H1 (cell line): ENCODE measurements around the gene PRIMA1. TPM values are rescaled to one million over a fixed set of nuclear protein-coding genes. Genes with fewer than 3 reads are reported as not detected.

Source experiments
- CHD1 ChIP-seq: IDR thresholded peaks from 2 replicates; pipeline ENCODE4 v1.6.1; 2012; ENCODE audit warnings: low read depth, low read length, improper control_type of control experiment
- GABPA ChIP-seq: IDR thresholded peaks from 2 replicates; pipeline ENCODE4 v1.6.1; 2011; ENCODE audit warnings: mild to moderate bottlenecking, low read length, moderate library complexity, borderline replicate concordance; ENCODE audit not compliant: insufficient read depth
- NANOG ChIP-seq: IDR thresholded peaks from 2 replicates; pipeline ENCODE4 v1.6.1; 2011; ENCODE audit warnings: low read length, low read depth, mild to moderate bottlenecking, inconsistent platforms; ENCODE audit not compliant: insufficient read depth, poor library complexity, severe bottlenecking
- NRF1 ChIP-seq: IDR thresholded peaks from 2 replicates; pipeline ENCODE4 v1.6.1; 2011; ENCODE audit warnings: mild to moderate bottlenecking, low read depth, low read length, improper control_type of control experiment
- RNF2 ChIP-seq: fragments of 200-900, 300-1000 bp; sonication (generic); IDR thresholded peaks from 2 replicates; pipeline ENCODE4 v1.7.1; 2016; ENCODE audit warnings: borderline replicate concordance, low read depth, mild to moderate bottlenecking, antibody characterized with exemption, low read length; ENCODE audit not compliant: poor library complexity, severe bottlenecking; ENCODE audit errors: missing control alignments
- polyA plus RNA-seq, 7 experiments: library from polyadenylated mRNA; depleted of rRNA in 3 of 7; stranded (reverse) in 5 of 7; unstranded in 2 of 7; fragments of >200 nt in 5 of 7; fragments of 200-250 nt in 2 of 7; gene quantifications; 1 replicate in 5 of 7; 2 replicates in 1 of 7; 4 replicates in 1 of 7; pipeline versions ENCODE4 v1.2.1 to v1.2.3, GENCODE V29; 2011 to 2013; ENCODE audit warnings: missing spikeins in 2 of 7, mixed read lengths in 2 of 7
- total RNA-seq: library from RNA; stranded (reverse); fragmentation: NEBNext Ultra II Directional; extraction: Animal tissue kit (Norgen Biotek cat#: 25700); gene quantifications from 2 replicates; pipeline ENCODE4 v1.2.1, GENCODE V29; 2021
- TF ChIP-seq, protein P1 (sequence below), 3 experiments: IDR thresholded peaks; 1 replicate in 2 of 3; 2 replicates in 1 of 3; pipeline versions ENCODE4 v1.5.1 to v1.6.1; 2011; ENCODE audit warnings: low read length in 3 of 3, mild to moderate bottlenecking in 3 of 3, inconsistent platforms in 2 of 3, low read depth in 1 of 3, moderate library complexity in 1 of 3; ENCODE audit not compliant: insufficient read depth in 1 of 3; ENCODE audit errors: control extremely low read depth in 1 of 3

The PRIMA1 gene
- total and polyA plus RNA-seq, 2 of the 8 experiments (the other 6 are each of a cell fraction or from before 2014, with no cell fraction given) = 2.8 to 4.5 TPM

DNA sequence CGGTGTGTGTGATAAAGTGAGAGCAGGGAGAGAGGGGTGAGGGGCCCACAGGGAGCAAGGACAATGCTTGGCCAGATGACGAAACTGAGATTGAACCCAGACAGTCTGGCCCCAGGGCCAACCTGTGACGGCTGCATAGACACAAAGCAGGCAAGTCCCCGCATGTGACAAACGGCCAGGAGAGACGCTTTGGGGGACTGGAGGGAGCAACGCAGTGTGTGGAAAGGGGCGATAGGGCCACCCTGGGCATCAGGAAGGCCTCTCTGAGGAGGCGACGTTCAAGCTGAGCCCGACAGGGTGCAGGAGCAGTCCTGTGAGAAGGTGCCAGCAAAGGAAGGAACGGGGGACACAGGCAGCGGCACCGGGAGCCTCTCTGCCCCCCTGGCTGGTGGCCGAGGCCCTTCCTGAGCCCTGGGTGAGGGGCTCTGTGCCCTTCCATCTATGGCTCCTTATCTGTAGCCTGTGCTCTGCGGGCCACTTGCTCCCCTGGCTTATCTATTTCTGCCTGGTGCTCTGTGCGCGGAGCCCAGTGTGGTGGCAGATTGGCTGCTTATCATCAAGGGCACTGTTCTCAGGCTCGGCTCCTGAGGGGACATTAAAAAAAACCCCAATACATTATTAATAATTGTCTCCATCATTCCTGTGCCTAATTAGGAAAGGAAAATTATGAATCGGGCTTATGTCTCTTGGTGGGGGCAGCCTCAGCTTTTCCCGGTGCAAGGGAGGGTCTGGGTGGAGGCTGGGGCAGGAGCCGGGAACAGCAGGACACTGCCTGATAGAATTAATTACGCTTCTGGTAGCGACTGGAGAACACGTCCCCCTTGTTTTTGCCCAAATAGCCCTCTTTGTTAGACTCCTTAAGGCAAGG lies 39.8 kb downstream of the PRIMA1 start (continued):
- TF ChIP-seq NRF1 (no peak), RNF2 (no peak), GABPA (no peak), NANOG (no peak), CHD1 (no peak)
- TF ChIP-seq, protein P1, sequence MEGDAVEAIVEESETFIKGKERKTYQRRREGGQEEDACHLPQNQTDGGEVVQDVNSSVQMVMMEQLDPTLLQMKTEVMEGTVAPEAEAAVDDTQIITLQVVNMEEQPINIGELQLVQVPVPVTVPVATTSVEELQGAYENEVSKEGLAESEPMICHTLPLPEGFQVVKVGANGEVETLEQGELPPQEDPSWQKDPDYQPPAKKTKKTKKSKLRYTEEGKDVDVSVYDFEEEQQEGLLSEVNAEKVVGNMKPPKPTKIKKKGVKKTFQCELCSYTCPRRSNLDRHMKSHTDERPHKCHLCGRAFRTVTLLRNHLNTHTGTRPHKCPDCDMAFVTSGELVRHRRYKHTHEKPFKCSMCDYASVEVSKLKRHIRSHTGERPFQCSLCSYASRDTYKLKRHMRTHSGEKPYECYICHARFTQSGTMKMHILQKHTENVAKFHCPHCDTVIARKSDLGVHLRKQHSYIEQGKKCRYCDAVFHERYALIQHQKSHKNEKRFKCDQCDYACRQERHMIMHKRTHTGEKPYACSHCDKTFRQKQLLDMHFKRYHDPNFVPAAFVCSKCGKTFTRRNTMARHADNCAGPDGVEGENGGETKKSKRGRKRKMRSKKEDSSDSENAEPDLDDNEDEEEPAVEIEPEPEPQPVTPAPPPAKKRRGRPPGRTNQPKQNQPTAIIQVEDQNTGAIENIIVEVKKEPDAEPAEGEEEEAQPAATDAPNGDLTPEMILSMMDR (IDR thresholded peaks at IDR 0.05; ENCODE audit: control extremely low read depth in 1 of 3, insufficient read depth in 1 of 3, low read depth in 1 of 3, low read length in 3 of 3) = no peak
